ENCODE measurements around the gene TRAPPC2L. TPM values are rescaled to one million over a fixed set of nuclear protein-coding genes. Genes with fewer than 3 reads are reported as not detected.

TRAPPC2L gene
- total and polyA plus RNA-seq, 2 donors from 2014 or later, result 48.3 to 155 TPM

DNA sequence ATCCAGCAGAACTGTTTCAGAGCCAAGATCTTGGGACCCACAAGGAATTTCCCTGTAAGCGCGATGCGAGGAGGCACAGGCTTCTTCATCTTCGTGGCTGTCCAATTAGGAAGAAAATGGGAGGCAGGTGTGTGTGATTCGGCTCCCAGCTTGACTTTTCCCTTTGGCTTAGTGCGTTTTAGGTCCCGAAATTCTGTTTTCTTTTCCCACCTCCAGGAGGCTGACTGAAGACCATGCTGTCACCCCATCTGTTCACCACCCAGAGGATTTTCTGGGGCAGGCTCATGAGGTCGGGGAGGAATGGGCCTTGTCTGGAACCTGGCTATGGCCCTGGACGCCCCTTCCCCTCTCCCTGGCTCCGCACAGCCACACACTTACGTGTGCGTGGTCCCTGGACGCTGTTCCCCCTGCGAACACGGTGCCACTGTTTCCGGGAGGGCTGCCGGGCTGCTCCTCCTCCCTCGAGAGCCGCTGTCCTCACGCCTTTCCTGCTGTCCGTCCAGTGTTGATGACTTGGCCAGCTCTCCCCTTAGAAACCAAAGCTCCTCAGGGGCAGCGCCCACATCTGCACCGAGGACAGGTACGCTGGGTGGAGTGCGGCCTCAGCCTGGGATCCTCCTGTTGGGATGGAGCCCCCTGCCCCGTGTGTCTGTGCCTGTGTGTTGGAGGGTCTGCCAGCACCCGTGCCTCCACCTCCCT lies 12.2 kb downstream of the TRAPPC2L start:
- no peaks in the 10 kb centered on the region for H3K36me3 ChIP-seq (ENCODE audit: control insufficient read depth in 2 of 3, insufficient read depth in 3 of 3, low read length in 3 of 3)
- intact Hi-C loops (cut with DNase I), result no loop called here
- no peaks in the 10 kb centered on the region for H3K27me3 ChIP-seq (ENCODE audit: control insufficient read depth, insufficient read depth, low read length)
- FAIRE-seq, result no peak
- H3K9ac ChIP-seq (ENCODE audit: low read length in 3 of 3), result no peak overlapping the region
- no peak for DNase-seq
- TF ChIP-seq, protein P1, sequence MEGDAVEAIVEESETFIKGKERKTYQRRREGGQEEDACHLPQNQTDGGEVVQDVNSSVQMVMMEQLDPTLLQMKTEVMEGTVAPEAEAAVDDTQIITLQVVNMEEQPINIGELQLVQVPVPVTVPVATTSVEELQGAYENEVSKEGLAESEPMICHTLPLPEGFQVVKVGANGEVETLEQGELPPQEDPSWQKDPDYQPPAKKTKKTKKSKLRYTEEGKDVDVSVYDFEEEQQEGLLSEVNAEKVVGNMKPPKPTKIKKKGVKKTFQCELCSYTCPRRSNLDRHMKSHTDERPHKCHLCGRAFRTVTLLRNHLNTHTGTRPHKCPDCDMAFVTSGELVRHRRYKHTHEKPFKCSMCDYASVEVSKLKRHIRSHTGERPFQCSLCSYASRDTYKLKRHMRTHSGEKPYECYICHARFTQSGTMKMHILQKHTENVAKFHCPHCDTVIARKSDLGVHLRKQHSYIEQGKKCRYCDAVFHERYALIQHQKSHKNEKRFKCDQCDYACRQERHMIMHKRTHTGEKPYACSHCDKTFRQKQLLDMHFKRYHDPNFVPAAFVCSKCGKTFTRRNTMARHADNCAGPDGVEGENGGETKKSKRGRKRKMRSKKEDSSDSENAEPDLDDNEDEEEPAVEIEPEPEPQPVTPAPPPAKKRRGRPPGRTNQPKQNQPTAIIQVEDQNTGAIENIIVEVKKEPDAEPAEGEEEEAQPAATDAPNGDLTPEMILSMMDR (IDR thresholded peaks at IDR 0.05; ENCODE audit: borderline replicate concordance, extremely low read depth, insufficient read depth), result no peak
- no peak overlapping the region for H3K27ac ChIP-seq (ENCODE audit: low read depth in 2 of 2, low read length in 2 of 2)
- H3K9me3 ChIP-seq (ENCODE audit: control insufficient read depth in 2 of 3, insufficient read depth in 1 of 3, low read length in 3 of 3), result no peaks in the 10 kb centered on the region
- no peak overlapping the region for H3K4me3 ChIP-seq (ENCODE audit: low read length in 3 of 3)
- H3K4me1 ChIP-seq (ENCODE audit: control insufficient read depth in 2 of 3, insufficient read depth in 2 of 3, low read depth in 1 of 3, low read length in 3 of 3), result no peaks in the 10 kb centered on the region

DNA sequence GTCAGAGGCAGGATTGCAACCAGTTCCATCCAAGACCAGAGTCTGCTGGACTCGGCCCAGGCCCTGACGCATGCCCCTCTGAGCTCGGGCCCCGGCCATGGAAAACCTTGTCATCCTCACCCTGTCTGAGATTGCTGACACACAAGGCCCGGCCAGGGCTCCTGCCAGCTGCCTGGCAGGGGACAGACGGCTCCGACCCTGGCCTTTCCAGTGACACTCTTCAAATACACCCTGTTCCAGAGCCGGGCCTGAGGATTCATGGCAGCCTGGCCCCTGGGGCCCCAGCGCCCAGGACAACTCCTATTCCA lies 12.7 kb downstream of the TRAPPC2L start:
- TF ChIP-seq, protein P1 (IDR thresholded peaks at IDR 0.05; ENCODE audit: borderline replicate concordance, extremely low read depth, insufficient read depth), result no peak
- intact Hi-C loops (cut with DNase I), result no loop called here
- Histone ChIP-seq H3K9me3 (ENCODE audit: control insufficient read depth in 2 of 3, insufficient read depth in 1 of 3, low read length in 3 of 3) (no peaks in the 10 kb centered on the region), H3K4me1 (ENCODE audit: control insufficient read depth in 2 of 3, insufficient read depth in 2 of 3, low read depth in 1 of 3, low read length in 3 of 3) (no peaks in the 10 kb centered on the region), H3K9ac (ENCODE audit: low read length in 3 of 3) (no peak overlapping the region), H3K36me3 (ENCODE audit: control insufficient read depth in 2 of 3, insufficient read depth in 3 of 3, low read length in 3 of 3) (no peaks in the 10 kb centered on the region), H3K4me3 (ENCODE audit: low read length in 3 of 3) (no peak overlapping the region), H3K27ac (ENCODE audit: low read depth in 2 of 2, low read length in 2 of 2) (no peak overlapping the region), H3K27me3 (ENCODE audit: control insufficient read depth, insufficient read depth, low read length) (no peaks in the 10 kb centered on the region)
- DNase-seq (no peak), FAIRE-seq (no peak)

DNA sequence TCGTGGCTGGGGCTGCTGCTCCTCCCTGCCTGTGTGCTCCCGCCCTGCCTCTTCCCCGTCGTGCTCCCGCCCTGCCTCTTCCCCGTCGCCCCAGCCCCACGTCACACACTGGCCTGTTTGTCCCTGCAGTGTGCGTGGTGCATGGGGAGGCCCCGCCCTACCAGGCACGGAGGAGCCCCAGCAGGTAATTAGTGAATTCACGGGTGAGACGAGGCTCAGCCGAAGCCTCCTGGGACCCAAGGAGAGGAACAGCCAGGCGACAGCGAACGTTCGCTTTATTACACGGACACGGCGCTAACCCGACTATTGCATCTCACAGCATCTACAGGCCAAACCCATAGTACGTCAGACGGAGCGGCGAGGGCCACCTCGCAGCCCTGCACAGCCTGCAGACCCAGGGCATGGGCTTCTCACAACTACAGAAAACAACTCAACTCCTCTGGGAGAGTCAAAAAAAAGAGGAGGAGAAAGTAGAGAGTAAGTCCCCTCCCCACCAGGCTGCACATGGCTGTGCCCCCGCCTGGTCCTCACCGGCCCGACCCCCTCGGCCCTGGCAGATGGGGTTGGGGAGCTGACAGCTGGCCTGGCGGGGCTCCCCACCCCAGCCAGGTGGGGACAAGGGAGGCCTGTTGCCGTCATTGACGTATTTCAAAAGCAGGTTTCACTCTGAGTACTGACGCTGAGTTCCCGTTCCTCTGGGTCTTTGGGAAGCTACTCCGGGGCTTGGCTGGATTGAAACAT lies 13.9 kb downstream of the TRAPPC2L start:
- DNase-seq (no peak), FAIRE-seq (no peak)
- Histone ChIP-seq H3K36me3 (ENCODE audit: control insufficient read depth in 2 of 3, insufficient read depth in 3 of 3, low read length in 3 of 3) (no peaks in the 10 kb centered on the region), H3K4me1 (ENCODE audit: control insufficient read depth in 2 of 3, insufficient read depth in 2 of 3, low read depth in 1 of 3, low read length in 3 of 3) (no peaks in the 10 kb centered on the region), H3K9me3 (ENCODE audit: control insufficient read depth in 2 of 3, insufficient read depth in 1 of 3, low read length in 3 of 3) (no peaks in the 10 kb centered on the region), H3K9ac (ENCODE audit: low read length in 3 of 3) (no peak overlapping the region), H3K27me3 (ENCODE audit: control insufficient read depth, insufficient read depth, low read length) (no peaks in the 10 kb centered on the region), H3K4me3 (ENCODE audit: low read length in 3 of 3) (no peak overlapping the region), H3K27ac (ENCODE audit: low read depth in 2 of 2, low read length in 2 of 2) (no peak overlapping the region)
- intact Hi-C loops (cut with DNase I), result no loop called here
- TF ChIP-seq, protein P1 (IDR thresholded peaks at IDR 0.05; ENCODE audit: borderline replicate concordance, extremely low read depth, insufficient read depth), result no peak
